HG03045 (cell line): ENCODE data around the gene CYSTM1.

ENCODE experiments used
- ATAC-seq: cut with Tn5 transposase; IDR thresholded peaks from one replicate; pipeline ENCODE4 v1.9.1; 2021; ENCODE audit warnings: mild to moderate bottlenecking, moderate library complexity; ENCODE audit not compliant: unreplicated experiment

CYSTM1 gene

GRCh38 chr5:140287801-140288521, 113.0 kb downstream of the CYSTM1 start:
- no peak for ATAC-seq

- ATAC-seq: no peak
These were observed 117.4 kb downstream of the CYSTM1 start for GRCh38 chr5:140292212-140293036.
